ENCODE measurements around the gene ACTR2.
"Not testable (repeated sequence)": the region's sequence is repeated elsewhere in the genome, so short reads cannot be mapped to it uniquely, and the experiment has no call there.

Gene ACTR2

GRCh38 chr2:65213035-65213434 is 14.6 kb upstream of the ACTR2 start:
- FAIRE-seq (no peak), DNase-seq (ENCODE audit: insufficient read length, low spot score) (no peak)
- no peak for TF ChIP-seq POLR2A (IDR thresholded peaks at IDR 0.05; ENCODE audit: low read depth, low read length)

- DNase-seq (ENCODE audit: insufficient read length, low spot score) (no peak), FAIRE-seq (no peak)
- TF ChIP-seq POLR2A (IDR thresholded peaks at IDR 0.05; ENCODE audit: low read depth, low read length) = no peak
Measured at GRCh38 chr2:65214361-65214760, 13.3 kb upstream of the ACTR2 start.

- TF ChIP-seq POLR2A (IDR thresholded peaks at IDR 0.05; ENCODE audit: low read depth, low read length) = no peak
- FAIRE-seq (no peak), DNase-seq (ENCODE audit: insufficient read length, low spot score) (no peak)
Measured at GRCh38 chr2:65214843-65215242, 12.8 kb upstream of the ACTR2 start.

GRCh38 chr2:65215946-65216345 is 11.7 kb upstream of the ACTR2 start:
- no peak for TF ChIP-seq POLR2A (IDR thresholded peaks at IDR 0.05; ENCODE audit: low read depth, low read length)
- DNase-seq (ENCODE audit: insufficient read length, low spot score) (no peak), FAIRE-seq (no peak)

GRCh38 chr2:65220432-65221131 is 7.0 kb upstream of the ACTR2 start:
- no peak for DNase-seq (ENCODE audit: insufficient read length, low spot score)
- no peak for TF ChIP-seq POLR2A (IDR thresholded peaks at IDR 0.05; ENCODE audit: low read depth, low read length)
- no peak for FAIRE-seq

- FAIRE-seq; DNase-seq (ENCODE audit: insufficient read length, low spot score): not testable (repeated sequence)
Measured at GRCh38 chr2:65221275-65221674, 6.4 kb upstream of the ACTR2 start.

- DNase-seq (ENCODE audit: insufficient read length, low spot score) (no peak), FAIRE-seq (no peak)
- no peak for TF ChIP-seq POLR2A (IDR thresholded peaks at IDR 0.05; ENCODE audit: low read depth, low read length)
Measured at GRCh38 chr2:65227020-65227455, 593 bp upstream of the ACTR2 start.

GRCh38 chr2:65228263-65228750 is 676 bp downstream of the ACTR2 start:
- FAIRE-seq = no peak
- TF ChIP-seq POLR2A (IDR thresholded peaks at IDR 0.05; ENCODE audit: low read depth, low read length) = no peak

GRCh38 chr2:65231121-65231520 is 3.5 kb downstream of the ACTR2 start:
- peak; percentile 15 for DNase-seq (ENCODE audit: insufficient read length, low spot score)
- no peak for TF ChIP-seq POLR2A (IDR thresholded peaks at IDR 0.05; ENCODE audit: low read depth, low read length)
- FAIRE-seq = peak; percentile 50

More at GRCh38 chr2:65228263-65228750, 676 bp downstream of the ACTR2 start:
- DNase-seq (ENCODE audit: insufficient read length, low spot score) = no peak

GRCh38 chr2:65231892-65232477 is 4.4 kb downstream of the ACTR2 start:
- FAIRE-seq (peak; percentile 62), DNase-seq (ENCODE audit: insufficient read length, low spot score) (no peak)
- TF ChIP-seq POLR2A (IDR thresholded peaks at IDR 0.05; ENCODE audit: low read depth, low read length) = no peak

- TF ChIP-seq POLR2A (IDR thresholded peaks at IDR 0.05; ENCODE audit: low read depth, low read length) = no peak
- FAIRE-seq (peak; percentile 33), DNase-seq (ENCODE audit: insufficient read length, low spot score) (peak; percentile 12)
Measured at GRCh38 chr2:65232636-65233035, 5.0 kb downstream of the ACTR2 start.

- no peak for TF ChIP-seq POLR2A (IDR thresholded peaks at IDR 0.05; ENCODE audit: low read depth, low read length)
- FAIRE-seq (peak; percentile 82), DNase-seq (ENCODE audit: insufficient read length, low spot score) (no peak)
Measured at GRCh38 chr2:65240657-65241056, 13.0 kb downstream of the ACTR2 start.

- DNase-seq (ENCODE audit: insufficient read length, low spot score); FAIRE-seq: not testable (repeated sequence)
Measured at GRCh38 chr2:65244452-65244851, 16.8 kb downstream of the ACTR2 start.

GRCh38 chr2:65252640-65253039 is 25.0 kb downstream of the ACTR2 start:
- DNase-seq (ENCODE audit: insufficient read length, low spot score) (no peak), FAIRE-seq (no peak)
- TF ChIP-seq POLR2A (IDR thresholded peaks at IDR 0.05; ENCODE audit: low read depth, low read length) = no peak

- FAIRE-seq (no peak), DNase-seq (ENCODE audit: insufficient read length, low spot score) (no peak)
- TF ChIP-seq POLR2A (IDR thresholded peaks at IDR 0.05; ENCODE audit: low read depth, low read length) = no peak
Measured at GRCh38 chr2:65255356-65255755, 27.7 kb downstream of the ACTR2 start.
